GM06990 (cell line): Measurements from ENCODE around the gene SRPK3.

Experiments used
- DNase-seq: peaks from one replicate; pipeline ENCODE4 v3.0.0-alpha.2; 2011; ENCODE audit not compliant: insufficient read length; ENCODE audit errors: extremely low read depth
- H3K27me3 ChIP-seq: replicated peaks from 2 replicates; pipeline ENCODE4 v1.6.0; 2011; ENCODE audit warnings: low read length; ENCODE audit not compliant: control insufficient read depth, insufficient read depth
- H3K36me3 ChIP-seq: 2 replicates; pipeline ENCODE4 v1.5.1; 2011; ENCODE audit warnings: low read length; ENCODE audit not compliant: control insufficient read depth, insufficient read depth
- H3K4me3 ChIP-seq: replicated peaks from 2 replicates; pipeline ENCODE4 v1.5.1; 2011; ENCODE audit warnings: low read depth, mild to moderate bottlenecking, control low read depth, low read length
- CTCF ChIP-seq: IDR thresholded peaks from 2 replicates; pipeline ENCODE4 v1.5.1; 2011; ENCODE audit warnings: low read length, control low read depth, mild to moderate bottlenecking, inconsistent platforms; ENCODE audit not compliant: insufficient read depth, poor library complexity, severe bottlenecking

The SRPK3 gene

GRCh38 chrX:153804100-153804595, 23.3 kb downstream of the SRPK3 start:
- no peaks in the 10 kb centered on the region for H3K27me3 ChIP-seq
- no peak overlapping the region for H3K4me3 ChIP-seq
- peaks cover 2% of the 10 kb centered on the region; the same call in 1 of the 2 replicates for H3K36me3 ChIP-seq
- no peak for TF ChIP-seq CTCF
- no peak for DNase-seq

- DNase-seq: no peak
- TF ChIP-seq CTCF: no peak
- no peaks in the 10 kb centered on the region for H3K27me3 ChIP-seq
- H3K36me3 ChIP-seq: no peaks in the 10 kb centered on the region
- no peak overlapping the region for H3K4me3 ChIP-seq
Observed at GRCh38 chrX:153804621-153805020, 23.8 kb downstream of the SRPK3 start.

GRCh38 chrX:153805436-153805835, 24.6 kb downstream of the SRPK3 start:
- no peak for DNase-seq
- no peaks in the 10 kb centered on the region for H3K36me3 ChIP-seq
- no peak for TF ChIP-seq CTCF
- no peak overlapping the region for H3K4me3 ChIP-seq
- no peaks in the 10 kb centered on the region for H3K27me3 ChIP-seq

- no peak for DNase-seq
- TF ChIP-seq CTCF: no peak
- H3K27me3 ChIP-seq: no peaks in the 10 kb centered on the region
- no peak overlapping the region for H3K4me3 ChIP-seq
- H3K36me3 ChIP-seq: no peaks in the 10 kb centered on the region
Observed at GRCh38 chrX:153806999-153807575, 26.2 kb downstream of the SRPK3 start.

- H3K36me3 ChIP-seq: no peaks in the 10 kb centered on the region
- DNase-seq: no peak
- no peaks in the 10 kb centered on the region for H3K27me3 ChIP-seq
- H3K4me3 ChIP-seq: no peak overlapping the region
- TF ChIP-seq CTCF: no peak
Observed at GRCh38 chrX:153807976-153808375, 27.1 kb downstream of the SRPK3 start.

- DNase-seq: no peak
- Histone ChIP-seq H3K27me3 (no peaks in the 10 kb centered on the region), H3K4me3 (no peak overlapping the region), H3K36me3 (no peaks in the 10 kb centered on the region)
- TF ChIP-seq CTCF: no peak
Observed at GRCh38 chrX:153812220-153812619, 31.4 kb downstream of the SRPK3 start.
